GM12873 (cell line): ENCODE results near the gene RHOH.

Experiments used
- CTCF ChIP-seq: IDR thresholded peaks from 2 replicates; pipeline ENCODE4 v1.5.1; 2012; ENCODE audit warnings: low read depth, mild to moderate bottlenecking, moderate library complexity, low read length, control low read depth; ENCODE audit not compliant: insufficient read depth; ENCODE audit errors: missing control alignments

RHOH gene

GRCh38 chr4:40196724-40197281, at the start of gene RHOH:
RHOH (plus strand) TSS chr4:40197031; CDS start chr4:40243387, 46,356 bp downstream.
- no peak for TF ChIP-seq CTCF

GRCh38 chr4:40149960-40150385, 46.9 kb upstream of the RHOH start:
- peak; percentile 71 for TF ChIP-seq CTCF

- no peak for TF ChIP-seq CTCF
These were observed 45.9 kb upstream of the RHOH start for GRCh38 chr4:40150932-40151331.

- no peak for TF ChIP-seq CTCF
These were observed 44.2 kb upstream of the RHOH start for GRCh38 chr4:40152637-40153036.

- no peak for TF ChIP-seq CTCF
These were observed 39.4 kb upstream of the RHOH start for GRCh38 chr4:40157436-40157835.

GRCh38 chr4:40160258-40160657, 36.6 kb upstream of the RHOH start:
- no peak for TF ChIP-seq CTCF

GRCh38 chr4:40164459-40164858, 32.4 kb upstream of the RHOH start:
- TF ChIP-seq CTCF = no peak
